Measurements from ENCODE around the gene CNPY4.
A peak's percentile ranks its signal among the peaks of the same experiment; 100 is the strongest.
"Not testable (repeated sequence)": the region's sequence is repeated elsewhere in the genome, so short reads cannot be mapped to it uniquely, and the experiment has no call there.

Gene CNPY4

GRCh38 chr7:100119970-100120732 lies 717 bp downstream of the CNPY4 start:
- DNase-seq = peak in 1 of 2 donors; percentile 25

- DNase-seq = no peak
Measured at GRCh38 chr7:100120733-100121036, 1.3 kb downstream of the CNPY4 start.

GRCh38 chr7:100122067-100122466 lies 2.6 kb downstream of the CNPY4 start:
- no peak for DNase-seq

- DNase-seq = no peak
Measured at GRCh38 chr7:100122568-100122967, 3.1 kb downstream of the CNPY4 start.

- no peak for DNase-seq
Measured at GRCh38 chr7:100124301-100125230, 5.1 kb downstream of the CNPY4 start.

GRCh38 chr7:100126239-100126930 lies 7.0 kb downstream of the CNPY4 start:
- no peak for DNase-seq

- DNase-seq = peak; percentile 69 to 94
Measured at GRCh38 chr7:100126931-100127865, 7.8 kb downstream of the CNPY4 start, which contains the start of gene MBLAC1. Gene MBLAC1 (plus strand): TSS chr7:100126967. CDS start chr7:100127396, 429 bp downstream.

- no peak for DNase-seq
Measured at GRCh38 chr7:100127866-100128636, 8.6 kb downstream of the CNPY4 start.

- no peak for DNase-seq
Measured at GRCh38 chr7:100128637-100128963, 9.2 kb downstream of the CNPY4 start.

GRCh38 chr7:100130220-100130607 lies 10.8 kb downstream of the CNPY4 start:
- not testable (repeated sequence) for DNase-seq

GRCh38 chr7:100130608-100131453 lies 11.4 kb downstream of the CNPY4 start:
- DNase-seq = peak in 1 of 2 donors; percentile 88

GRCh38 chr7:100132126-100132525 lies 12.7 kb downstream of the CNPY4 start:
- DNase-seq = no peak

GRCh38 chr7:100132697-100133151 lies 13.3 kb downstream of the CNPY4 start:
- DNase-seq = peak; percentile 51 to 73

GRCh38 chr7:100137851-100138760 lies 18.7 kb downstream of the CNPY4 start:
- no peak for DNase-seq

GRCh38 chr7:100141555-100141949 lies 22.1 kb downstream of the CNPY4 start:
- DNase-seq = no peak

GRCh38 chr7:100142461-100142860 lies 23.0 kb downstream of the CNPY4 start:
- DNase-seq = no peak

- DNase-seq = not testable (repeated sequence)
Measured at GRCh38 chr7:100146350-100146749, 26.9 kb downstream of the CNPY4 start.

- DNase-seq = no peak
Measured at GRCh38 chr7:100147278-100147677, 27.8 kb downstream of the CNPY4 start.

- DNase-seq = no peak
Measured at GRCh38 chr7:100148225-100148558, 28.8 kb downstream of the CNPY4 start.
